Measurements from ENCODE around the gene NKD1. TPM values are rescaled to one million over a fixed set of nuclear protein-coding genes. Genes with fewer than 3 reads are reported as not detected.

The NKD1 gene
- total and polyA plus RNA-seq, 2 of the 8 experiments (the other 6 are each of a cell fraction or from before 2014, with no cell fraction given): 0.70 to 4.5 TPM

GRCh38 chr16:50666658-50667496, 118.7 kb downstream of the NKD1 start:
- no peak overlapping the region for H4K8ac ChIP-seq (ENCODE audit: extremely low read depth, insufficient read depth, low read length)
- H3K18ac ChIP-seq (ENCODE audit: extremely low read depth, low read length): no peak overlapping the region
- CTCF ChIA-PET (ENCODE audit: partially characterized antibody): interaction anchor here (0.6 to 21.1 kb wide), 46 partner anchors 8 to 383 kb away, joined by 3 to 279 read pairs (median 6); partner anchors contain the start of genes CYLD and SNX20
- no peak overlapping the region for H3K14ac ChIP-seq (ENCODE audit: insufficient read length)
- H2BK5ac ChIP-seq (ENCODE audit: low read depth, low read length): no peak overlapping the region
- no peaks in the 10 kb centered on the region for H3K36me3 ChIP-seq (ENCODE audit: control insufficient read depth in 2 of 4, insufficient read depth in 4 of 4, low read length in 3 of 4)
- H2AK5ac ChIP-seq (ENCODE audit: low read depth, low read length): no peak overlapping the region
- peak overlapping the region; percentile 68; the same call in 1 of the 2 replicates for H2BK12ac ChIP-seq (ENCODE audit: low read depth, low read length)
- TF ChIP-seq ASH2L (IDR thresholded peaks at IDR 0.05; ENCODE audit: low read length) (no peak), CBX5 (IDR thresholded peaks at IDR 0.05; ENCODE audit: low read depth, low read length) (no peak), CEBPB (IDR thresholded peaks at IDR 0.05; ENCODE audit: low read depth, low read length) (no peak), NANOG (IDR thresholded peaks at IDR 0.05; ENCODE audit: insufficient read depth, low read depth, low read length, poor library complexity, severe bottlenecking) (no peak), TAF1 (IDR thresholded peaks at IDR 0.05; ENCODE audit: low read depth, low read length) (no peak), BACH1 (IDR thresholded peaks at IDR 0.05; ENCODE audit: low read length) (no peak)
- TF ChIP-seq, protein P1, sequence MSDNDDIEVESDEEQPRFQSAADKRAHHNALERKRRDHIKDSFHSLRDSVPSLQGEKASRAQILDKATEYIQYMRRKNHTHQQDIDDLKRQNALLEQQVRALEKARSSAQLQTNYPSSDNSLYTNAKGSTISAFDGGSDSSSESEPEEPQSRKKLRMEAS (IDR thresholded peaks at IDR 0.05): no peak
- TF ChIP-seq, protein P2, sequence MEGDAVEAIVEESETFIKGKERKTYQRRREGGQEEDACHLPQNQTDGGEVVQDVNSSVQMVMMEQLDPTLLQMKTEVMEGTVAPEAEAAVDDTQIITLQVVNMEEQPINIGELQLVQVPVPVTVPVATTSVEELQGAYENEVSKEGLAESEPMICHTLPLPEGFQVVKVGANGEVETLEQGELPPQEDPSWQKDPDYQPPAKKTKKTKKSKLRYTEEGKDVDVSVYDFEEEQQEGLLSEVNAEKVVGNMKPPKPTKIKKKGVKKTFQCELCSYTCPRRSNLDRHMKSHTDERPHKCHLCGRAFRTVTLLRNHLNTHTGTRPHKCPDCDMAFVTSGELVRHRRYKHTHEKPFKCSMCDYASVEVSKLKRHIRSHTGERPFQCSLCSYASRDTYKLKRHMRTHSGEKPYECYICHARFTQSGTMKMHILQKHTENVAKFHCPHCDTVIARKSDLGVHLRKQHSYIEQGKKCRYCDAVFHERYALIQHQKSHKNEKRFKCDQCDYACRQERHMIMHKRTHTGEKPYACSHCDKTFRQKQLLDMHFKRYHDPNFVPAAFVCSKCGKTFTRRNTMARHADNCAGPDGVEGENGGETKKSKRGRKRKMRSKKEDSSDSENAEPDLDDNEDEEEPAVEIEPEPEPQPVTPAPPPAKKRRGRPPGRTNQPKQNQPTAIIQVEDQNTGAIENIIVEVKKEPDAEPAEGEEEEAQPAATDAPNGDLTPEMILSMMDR (IDR thresholded peaks at IDR 0.05; ENCODE audit: control extremely low read depth in 1 of 3, insufficient read depth in 1 of 3, low read depth in 1 of 3, low read length in 3 of 3): peak in 1 of 3 experiments; percentile 28; a peak in 2 of 4 replicates
- H2BK120ac ChIP-seq (replicated peaks; ENCODE audit: low read depth, low read length): no peak overlapping the region
- H3K4me3 ChIP-seq (ENCODE audit: extremely low read depth in 1 of 4, insufficient read depth in 2 of 4, low read depth in 3 of 4, low read length in 4 of 4): no peak overlapping the region
- no peak overlapping the region for H3K56ac ChIP-seq (replicated peaks; ENCODE audit: insufficient read length, low read depth, low read length)
- FAIRE-seq: no peak
- no peak for DNase-seq (ENCODE audit: low read depth in 1 of 2, low spot score in 2 of 2)
- H3K4me1 ChIP-seq (replicated peaks in 1 of 4; ENCODE audit: control insufficient read depth in 3 of 4, insufficient read depth in 4 of 4, low read length in 3 of 4): peaks cover 0 to 2% (median 0%) of the 10 kb centered on the region in 4 experiments; a peak in 1 of 7 replicates
- H3K27me3 ChIP-seq (replicated peaks in 1 of 4; ENCODE audit: control insufficient read depth in 3 of 4, extremely low read depth in 1 of 4, insufficient read depth in 3 of 4, low read length in 3 of 4): 0 out of 7 replicates have a peak, but pooled peaks cover 0 to 3% (median 0%) of the 10 kb centered on the region in 4 experiments
- H4K5ac ChIP-seq (ENCODE audit: insufficient read length, low read depth, low read length): no peak overlapping the region
- H3K79me1 ChIP-seq (ENCODE audit: low read depth, low read length): no peaks in the 10 kb centered on the region
- no peak overlapping the region for H2BK15ac ChIP-seq (ENCODE audit: low read length)
- H4K91ac ChIP-seq (replicated peaks; ENCODE audit: insufficient read length, low read length): peak overlapping the region; percentile 22
- POLR2A ChIA-PET (ENCODE audit: partially characterized antibody): no interaction called here
- H3K23ac ChIP-seq (ENCODE audit: insufficient read length): no peak overlapping the region
- peak overlapping the region; percentile 84; the same call in 1 of the 2 replicates for H2AFZ ChIP-seq (ENCODE audit: low read length)
- H3K27ac ChIP-seq (ENCODE audit: low read depth, low read length): no peak overlapping the region
- no peak overlapping the region for H3K9ac ChIP-seq (replicated peaks in 1 of 4; ENCODE audit: extremely low read depth in 1 of 4, low read depth in 3 of 4, low read length in 3 of 4)
- no peaks in the 10 kb centered on the region for H3K23me2 ChIP-seq (ENCODE audit: low read depth, low read length)
- no peaks in the 10 kb centered on the region for H4K20me1 ChIP-seq (replicated peaks in 1 of 2; ENCODE audit: control insufficient read depth in 1 of 2, insufficient read depth in 2 of 2, low read length in 2 of 2)
- no peaks in the 10 kb centered on the region for H3K79me2 ChIP-seq (ENCODE audit: control insufficient read depth in 1 of 2, insufficient read depth in 2 of 2, low read length in 2 of 2)
- no peak overlapping the region for H3K4me2 ChIP-seq (ENCODE audit: insufficient read depth in 1 of 2, low read depth in 2 of 2, low read length in 2 of 2)
- H3K4ac ChIP-seq (replicated peaks; ENCODE audit: insufficient read length, low read depth, low read length): no peak overlapping the region
- no peak overlapping the region for H2BK20ac ChIP-seq (ENCODE audit: low read length)
- H3K9me3 ChIP-seq (ENCODE audit: insufficient read depth in 2 of 2, low read depth in 1 of 2, low read length in 1 of 2): peaks cover 3 to 9% of the 10 kb centered on the region in 2 experiments
- 84% methylated on average over 9 of the region's 9 CpGs; no CpG with 5 or more reads in 1 of the 2 experiments for WGBS, 2 experiments (ENCODE audit: extremely low coverage in 1 of 2, insufficient coverage in 1 of 2, insufficient read length in 1 of 2, insufficient replicate concordance in 2 of 2, low coverage in 1 of 2, low lambda C conversion rate in 2 of 2, missing lambda C conversion rate in 1 of 2)

Measured in H1 (cell line).